GM06990 (cell line): ENCODE results near the gene PACS1.
"Not testable (repeated sequence)": the region's sequence is repeated elsewhere in the genome, so short reads cannot be mapped to it uniquely, and the experiment has no call there.

ENCODE experiments used
- DNase-seq: peaks from one replicate; pipeline ENCODE4 v3.0.0-alpha.2; 2011; ENCODE audit not compliant: insufficient read length; ENCODE audit errors: extremely low read depth
- H3K27me3 ChIP-seq: replicated peaks from 2 replicates; pipeline ENCODE4 v1.6.0; 2011; ENCODE audit warnings: low read length; ENCODE audit not compliant: control insufficient read depth, insufficient read depth
- H3K36me3 ChIP-seq: 2 replicates; pipeline ENCODE4 v1.5.1; 2011; ENCODE audit warnings: low read length; ENCODE audit not compliant: control insufficient read depth, insufficient read depth
- H3K4me3 ChIP-seq: replicated peaks from 2 replicates; pipeline ENCODE4 v1.5.1; 2011; ENCODE audit warnings: low read depth, mild to moderate bottlenecking, control low read depth, low read length
- CTCF ChIP-seq: IDR thresholded peaks from 2 replicates; pipeline ENCODE4 v1.5.1; 2011; ENCODE audit warnings: low read length, control low read depth, mild to moderate bottlenecking, inconsistent platforms; ENCODE audit not compliant: insufficient read depth, poor library complexity, severe bottlenecking

PACS1 gene

GRCh38 chr11:66112601-66113499, 42.8 kb downstream of the PACS1 start:
- H3K4me3 ChIP-seq: 0 out of 2 replicates have a peak overlapping the region, but pooled peaks have one; percentile 3
- H3K27me3 ChIP-seq: no peaks in the 10 kb centered on the region
- DNase-seq: no peak
- TF ChIP-seq CTCF: no peak
- H3K36me3 ChIP-seq: no peaks in the 10 kb centered on the region

- not testable (repeated sequence) for H3K4me3 ChIP-seq, H3K27me3 ChIP-seq, H3K36me3 ChIP-seq, DNase-seq
Observed at GRCh38 chr11:66114957-66115356, 44.9 kb downstream of the PACS1 start.

GRCh38 chr11:66115638-66116301, 45.7 kb downstream of the PACS1 start:
- peak overlapping the region; percentile 43 for H3K4me3 ChIP-seq
- no peaks in the 10 kb centered on the region for H3K36me3 ChIP-seq
- no peaks in the 10 kb centered on the region for H3K27me3 ChIP-seq
- TF ChIP-seq CTCF: no peak
- DNase-seq: no peak

GRCh38 chr11:66116576-66117361, 46.7 kb downstream of the PACS1 start:
- DNase-seq: no peak
- no peaks in the 10 kb centered on the region for H3K27me3 ChIP-seq
- no peak for TF ChIP-seq CTCF
- H3K36me3 ChIP-seq: no peaks in the 10 kb centered on the region
- H3K4me3 ChIP-seq: no peak overlapping the region

GRCh38 chr11:66118847-66119246, 48.8 kb downstream of the PACS1 start:
- no peak for TF ChIP-seq CTCF
- DNase-seq: no peak
- Histone ChIP-seq H3K36me3 (no peaks in the 10 kb centered on the region), H3K27me3 (no peaks in the 10 kb centered on the region), H3K4me3 (no peak overlapping the region)
